Measurements from ENCODE around the gene P2RY11.

Gene P2RY11

GRCh38 chr19:10076535-10076934 is 35.0 kb upstream of the P2RY11 start:
- Histone ChIP-seq H3K79me2 (ENCODE audit: insufficient read depth, low read length) (no peaks in the 10 kb centered on the region), H3K36me3 (ENCODE audit: low read length) (no peaks in the 10 kb centered on the region), H3F3A (ENCODE audit: insufficient read depth) (no peaks in the 10 kb centered on the region), H3K9ac (ENCODE audit: low read length) (no peak overlapping the region), H3K27ac (ENCODE audit: low read depth, low read length) (no peak overlapping the region), H3K4me3 (ENCODE audit: insufficient read depth, low read length, poor library complexity, severe bottlenecking) (no peak overlapping the region), H3K9me3 (ENCODE audit: insufficient read depth, low read length) (no peaks in the 10 kb centered on the region), H3K9me2 (replicated peaks; ENCODE audit: insufficient read depth, low read length) (no peaks in the 10 kb centered on the region), H3K27me3 (ENCODE audit: low read length) (no peaks in the 10 kb centered on the region), H3K4me2 (ENCODE audit: low read depth, low read length, poor library complexity, severe bottlenecking) (no peak overlapping the region), H2AFZ (ENCODE audit: low read depth, low read length, severe bottlenecking) (no peak overlapping the region), H4K20me1 (ENCODE audit: low read depth, low read length) (no peaks in the 10 kb centered on the region)
- TF ChIP-seq CTCF (IDR thresholded peaks at IDR 0.05; ENCODE audit: insufficient read depth, low read length, poor library complexity, severe bottlenecking) (no peak), EZH2phosphoT487 (conservative IDR thresholded peaks at IDR 0.05; ENCODE audit: low read length) (no peak)

- no peaks in the 10 kb centered on the region for H3K9me2 ChIP-seq (replicated peaks; ENCODE audit: insufficient read depth, low read length)
Observed at GRCh38 chr19:10078329-10078728, 33.2 kb upstream of the P2RY11 start.

GRCh38 chr19:10079031-10079453 is 32.5 kb upstream of the P2RY11 start:
- Histone ChIP-seq H3K27me3 (ENCODE audit: low read length) (no peaks in the 10 kb centered on the region), H2AFZ (ENCODE audit: low read depth, low read length, severe bottlenecking) (no peak overlapping the region), H3K27ac (ENCODE audit: low read depth, low read length) (no peak overlapping the region), H3K9ac (ENCODE audit: low read length) (no peak overlapping the region), H3F3A (ENCODE audit: insufficient read depth) (no peaks in the 10 kb centered on the region), H3K79me2 (ENCODE audit: insufficient read depth, low read length) (no peaks in the 10 kb centered on the region), H4K20me1 (ENCODE audit: low read depth, low read length) (no peaks in the 10 kb centered on the region), H3K4me2 (ENCODE audit: low read depth, low read length, poor library complexity, severe bottlenecking) (no peak overlapping the region), H3K9me2 (replicated peaks; ENCODE audit: insufficient read depth, low read length) (no peaks in the 10 kb centered on the region), H3K9me3 (ENCODE audit: insufficient read depth, low read length) (no peaks in the 10 kb centered on the region), H3K4me3 (ENCODE audit: insufficient read depth, low read length, poor library complexity, severe bottlenecking) (no peak overlapping the region), H3K36me3 (ENCODE audit: low read length) (no peaks in the 10 kb centered on the region)
- TF ChIP-seq CTCF (IDR thresholded peaks at IDR 0.05; ENCODE audit: insufficient read depth, low read length, poor library complexity, severe bottlenecking) (no peak), EZH2phosphoT487 (conservative IDR thresholded peaks at IDR 0.05; ENCODE audit: low read length) (no peak)

More at GRCh38 chr19:10078329-10078728, 33.2 kb upstream of the P2RY11 start:
- no peak for TF ChIP-seq CTCF (IDR thresholded peaks at IDR 0.05; ENCODE audit: insufficient read depth, low read length, poor library complexity, severe bottlenecking)
- TF ChIP-seq EZH2phosphoT487 (conservative IDR thresholded peaks at IDR 0.05; ENCODE audit: low read length): no peak
- no peak overlapping the region for H3K4me3 ChIP-seq (ENCODE audit: insufficient read depth, low read length, poor library complexity, severe bottlenecking)
- no peak overlapping the region for H3K9ac ChIP-seq (ENCODE audit: low read length)
- H3K36me3 ChIP-seq (ENCODE audit: low read length): no peaks in the 10 kb centered on the region
- H3K79me2 ChIP-seq (ENCODE audit: insufficient read depth, low read length): no peaks in the 10 kb centered on the region
- H3F3A ChIP-seq (ENCODE audit: insufficient read depth): no peaks in the 10 kb centered on the region
- H2AFZ ChIP-seq (ENCODE audit: low read depth, low read length, severe bottlenecking): no peak overlapping the region
- no peak overlapping the region for H3K27ac ChIP-seq (ENCODE audit: low read depth, low read length)
- H4K20me1 ChIP-seq (ENCODE audit: low read depth, low read length): no peaks in the 10 kb centered on the region
- H3K27me3 ChIP-seq (ENCODE audit: low read length): no peaks in the 10 kb centered on the region
- H3K9me3 ChIP-seq (ENCODE audit: insufficient read depth, low read length): no peaks in the 10 kb centered on the region
- no peak overlapping the region for H3K4me2 ChIP-seq (ENCODE audit: low read depth, low read length, poor library complexity, severe bottlenecking)
